HL-60 (cell line): Measurements from ENCODE around the gene CAMK1D.

Experiments used
- DNase-seq, 2 experiments: peaks; one replicate each; pipeline ENCODE4 v3.0.0-alpha.2; 2010 to 2020; ENCODE audit warnings: low read depth in 1 of 2, low spot score in 1 of 2
- H3K27ac ChIP-seq: fragments of 250-450 bp; sonication (Bioruptor Pico); replicated peaks from 2 replicates; pipeline ENCODE4 v1.5.1; 2020; ENCODE audit warnings: mild to moderate bottlenecking, moderate library complexity
- H3K27me3 ChIP-seq: fragments of 250-450 bp; sonication (Bioruptor Pico); 2 replicates; pipeline ENCODE4 v1.5.1; 2021; ENCODE audit warnings: mild to moderate bottlenecking, moderate library complexity; ENCODE audit not compliant: insufficient read depth, poor library complexity, severe bottlenecking
- H3K4me3 ChIP-seq: replicated peaks from 2 replicates; pipeline ENCODE4 v1.5.1; 2011; ENCODE audit warnings: mild to moderate bottlenecking, control low read depth, low read length; ENCODE audit not compliant: insufficient read depth
- GABPA ChIP-seq: IDR thresholded peaks from 2 replicates; pipeline ENCODE4 v1.6.1; 2012; ENCODE audit warnings: low read depth
- POLR2AphosphoS5 ChIP-seq: IDR thresholded peaks from 2 replicates; pipeline ENCODE4 v1.6.1; 2012; ENCODE audit warnings: low read depth
- SPI1 ChIP-seq: IDR thresholded peaks from 2 replicates; pipeline ENCODE4 v1.6.1; 2012; ENCODE audit warnings: low read depth, mild to moderate bottlenecking, borderline replicate concordance
- TF ChIP-seq, protein P1 (sequence below): IDR thresholded peaks from one replicate; pipeline ENCODE4 v1.5.1; 2011; ENCODE audit warnings: low read length, control low read depth, inconsistent platforms; ENCODE audit not compliant: insufficient read depth
- TF ChIP-seq, protein P2 (sequence below): IDR thresholded peaks from 2 replicates; pipeline ENCODE4 v1.6.1; 2012; ENCODE audit warnings: low read depth; ENCODE audit not compliant: insufficient replicate concordance

Gene CAMK1D

DNA sequence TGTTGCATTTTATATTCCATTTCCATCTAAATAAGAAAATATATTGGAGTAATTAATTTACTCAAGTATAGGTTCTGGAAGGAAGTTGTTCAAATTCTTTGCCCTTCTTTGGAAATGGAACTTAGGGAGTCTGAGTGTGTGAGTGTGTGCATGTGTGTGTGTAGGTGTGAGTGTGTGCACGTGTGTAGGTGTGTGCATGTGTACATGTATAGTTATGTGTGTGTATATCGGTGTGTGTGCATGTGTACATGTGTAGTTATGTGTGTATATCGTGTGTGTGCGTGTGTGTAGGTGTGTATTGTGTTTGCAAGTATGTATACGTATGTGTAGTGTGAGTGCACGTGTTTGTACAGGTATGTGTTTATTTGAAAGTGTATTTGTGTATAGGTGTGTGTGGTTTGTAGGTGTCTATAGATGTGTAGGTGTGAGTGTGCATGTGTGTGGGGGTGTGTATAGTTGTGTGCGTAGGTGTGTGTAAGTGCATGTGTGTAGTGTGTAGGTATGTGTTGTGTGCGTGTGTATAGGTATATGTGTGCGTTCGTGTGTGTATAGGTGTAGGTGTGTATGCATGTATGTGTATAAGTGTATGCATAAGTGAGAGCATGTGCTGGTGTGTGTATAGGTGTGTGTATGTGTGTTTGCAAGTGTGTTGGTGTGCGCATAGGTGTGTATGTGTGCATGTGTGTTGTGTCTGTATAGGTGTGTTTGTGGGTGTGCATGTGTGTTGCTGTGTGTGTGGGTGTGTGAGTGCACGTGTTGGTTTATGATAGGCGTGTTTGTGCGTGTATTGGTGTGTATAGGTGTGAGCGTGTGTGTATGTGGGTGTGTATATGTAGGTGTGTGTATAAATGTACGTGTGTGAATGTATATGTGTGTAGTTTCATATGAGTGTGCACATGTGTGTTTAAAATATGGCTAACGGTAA, 266.2 kb downstream of the CAMK1D start:
- DNase-seq = no peak
- Histone ChIP-seq H3K27me3 (no peaks in the 10 kb centered on the region), H3K4me3 (no peak overlapping the region), H3K27ac (no peak overlapping the region)
- TF ChIP-seq GABPA (no peak), POLR2AphosphoS5 (no peak), SPI1 (no peak)
- TF ChIP-seq, protein P1, sequence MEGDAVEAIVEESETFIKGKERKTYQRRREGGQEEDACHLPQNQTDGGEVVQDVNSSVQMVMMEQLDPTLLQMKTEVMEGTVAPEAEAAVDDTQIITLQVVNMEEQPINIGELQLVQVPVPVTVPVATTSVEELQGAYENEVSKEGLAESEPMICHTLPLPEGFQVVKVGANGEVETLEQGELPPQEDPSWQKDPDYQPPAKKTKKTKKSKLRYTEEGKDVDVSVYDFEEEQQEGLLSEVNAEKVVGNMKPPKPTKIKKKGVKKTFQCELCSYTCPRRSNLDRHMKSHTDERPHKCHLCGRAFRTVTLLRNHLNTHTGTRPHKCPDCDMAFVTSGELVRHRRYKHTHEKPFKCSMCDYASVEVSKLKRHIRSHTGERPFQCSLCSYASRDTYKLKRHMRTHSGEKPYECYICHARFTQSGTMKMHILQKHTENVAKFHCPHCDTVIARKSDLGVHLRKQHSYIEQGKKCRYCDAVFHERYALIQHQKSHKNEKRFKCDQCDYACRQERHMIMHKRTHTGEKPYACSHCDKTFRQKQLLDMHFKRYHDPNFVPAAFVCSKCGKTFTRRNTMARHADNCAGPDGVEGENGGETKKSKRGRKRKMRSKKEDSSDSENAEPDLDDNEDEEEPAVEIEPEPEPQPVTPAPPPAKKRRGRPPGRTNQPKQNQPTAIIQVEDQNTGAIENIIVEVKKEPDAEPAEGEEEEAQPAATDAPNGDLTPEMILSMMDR = no peak
- TF ChIP-seq, protein P2, sequence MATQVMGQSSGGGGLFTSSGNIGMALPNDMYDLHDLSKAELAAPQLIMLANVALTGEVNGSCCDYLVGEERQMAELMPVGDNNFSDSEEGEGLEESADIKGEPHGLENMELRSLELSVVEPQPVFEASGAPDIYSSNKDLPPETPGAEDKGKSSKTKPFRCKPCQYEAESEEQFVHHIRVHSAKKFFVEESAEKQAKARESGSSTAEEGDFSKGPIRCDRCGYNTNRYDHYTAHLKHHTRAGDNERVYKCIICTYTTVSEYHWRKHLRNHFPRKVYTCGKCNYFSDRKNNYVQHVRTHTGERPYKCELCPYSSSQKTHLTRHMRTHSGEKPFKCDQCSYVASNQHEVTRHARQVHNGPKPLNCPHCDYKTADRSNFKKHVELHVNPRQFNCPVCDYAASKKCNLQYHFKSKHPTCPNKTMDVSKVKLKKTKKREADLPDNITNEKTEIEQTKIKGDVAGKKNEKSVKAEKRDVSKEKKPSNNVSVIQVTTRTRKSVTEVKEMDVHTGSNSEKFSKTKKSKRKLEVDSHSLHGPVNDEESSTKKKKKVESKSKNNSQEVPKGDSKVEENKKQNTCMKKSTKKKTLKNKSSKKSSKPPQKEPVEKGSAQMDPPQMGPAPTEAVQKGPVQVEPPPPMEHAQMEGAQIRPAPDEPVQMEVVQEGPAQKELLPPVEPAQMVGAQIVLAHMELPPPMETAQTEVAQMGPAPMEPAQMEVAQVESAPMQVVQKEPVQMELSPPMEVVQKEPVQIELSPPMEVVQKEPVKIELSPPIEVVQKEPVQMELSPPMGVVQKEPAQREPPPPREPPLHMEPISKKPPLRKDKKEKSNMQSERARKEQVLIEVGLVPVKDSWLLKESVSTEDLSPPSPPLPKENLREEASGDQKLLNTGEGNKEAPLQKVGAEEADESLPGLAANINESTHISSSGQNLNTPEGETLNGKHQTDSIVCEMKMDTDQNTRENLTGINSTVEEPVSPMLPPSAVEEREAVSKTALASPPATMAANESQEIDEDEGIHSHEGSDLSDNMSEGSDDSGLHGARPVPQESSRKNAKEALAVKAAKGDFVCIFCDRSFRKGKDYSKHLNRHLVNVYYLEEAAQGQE = no peak

DNA sequence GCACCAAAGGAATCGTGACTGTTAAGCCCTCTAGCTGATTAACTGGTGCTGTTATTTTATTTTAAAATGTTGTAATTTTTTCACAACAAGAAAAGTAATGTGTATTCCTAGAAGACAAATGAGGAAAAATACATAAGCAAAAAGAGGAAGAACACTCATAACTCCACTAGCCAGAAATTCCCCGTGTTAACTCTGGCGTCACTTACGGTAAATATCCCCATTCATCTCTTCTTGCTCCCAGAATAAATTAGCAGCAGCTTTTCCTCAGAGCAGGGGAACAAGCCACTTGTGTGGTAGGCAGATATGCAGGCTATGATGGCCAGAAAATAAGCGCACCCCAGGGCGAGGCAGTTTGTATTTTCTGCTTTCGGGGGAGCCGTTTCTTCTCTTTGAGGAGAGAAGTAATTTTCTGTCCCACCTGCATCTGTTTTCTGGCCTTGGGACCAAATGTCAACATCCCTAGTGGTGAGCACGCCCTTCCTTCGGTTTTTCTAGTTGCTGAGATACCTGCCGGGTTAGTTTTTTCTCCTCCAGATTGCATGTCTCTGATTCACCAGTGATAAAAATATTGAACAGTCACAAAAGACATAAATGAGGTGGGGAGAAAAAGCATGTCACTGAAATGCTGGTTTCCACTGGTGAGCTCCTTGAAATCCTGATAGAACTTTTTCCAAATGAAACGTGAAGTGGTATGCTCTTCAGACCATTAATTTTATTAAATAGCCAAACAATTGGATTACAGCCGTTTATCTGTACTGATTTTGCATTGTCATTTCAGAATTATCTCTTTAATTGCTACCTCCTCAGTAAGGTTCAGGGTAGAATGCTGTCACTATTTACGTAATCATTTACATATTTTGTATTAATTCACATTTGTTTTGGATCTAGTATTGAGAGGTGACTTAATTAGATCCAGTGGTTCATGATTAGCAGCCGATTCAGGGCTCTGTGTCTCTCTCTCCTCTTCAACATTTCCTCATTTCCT, 268.1 kb downstream of the CAMK1D start:
- Histone ChIP-seq H3K27ac (no peak overlapping the region), H3K4me3 (no peak overlapping the region), H3K27me3 (no peaks in the 10 kb centered on the region)
- no peak for DNase-seq
- TF ChIP-seq POLR2AphosphoS5 (no peak), SPI1 (no peak), GABPA (no peak)
- TF ChIP-seq, protein P1 = no peak
- TF ChIP-seq, protein P2 = no peak

DNA sequence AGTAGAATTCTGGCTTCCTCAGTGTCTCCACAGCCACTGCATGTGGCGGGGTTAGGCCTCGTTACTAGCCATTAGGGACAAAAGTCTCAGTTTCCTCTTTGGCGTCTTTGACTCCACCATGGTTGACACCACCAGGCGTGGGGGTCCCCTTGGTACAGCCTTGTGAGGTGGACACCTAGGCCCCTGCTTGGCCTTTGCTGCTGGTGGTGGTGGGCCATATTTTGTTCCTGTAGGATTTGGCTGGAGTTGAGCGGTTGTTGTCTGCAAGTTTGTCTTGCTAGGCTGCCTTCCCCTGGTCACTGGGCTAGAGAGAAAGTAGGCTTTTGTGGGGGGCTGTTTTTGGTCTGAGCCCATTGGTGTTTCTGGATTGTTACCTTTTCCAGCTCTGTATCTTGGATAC, 272.7 kb downstream of the CAMK1D start:
- no peak for DNase-seq
- H3K27me3 ChIP-seq = no peaks in the 10 kb centered on the region
- H3K4me3 ChIP-seq = no peak overlapping the region
- no peak for TF ChIP-seq SPI1
- TF ChIP-seq, protein P2 = no peak
- TF ChIP-seq, protein P1 = no peak
- no peak for TF ChIP-seq POLR2AphosphoS5
- no peak overlapping the region for H3K27ac ChIP-seq
